ENCODE results near the gene KCNIP1.

Gene KCNIP1

GRCh38 chr5:170642066-170642735 lies 138.4 kb downstream of the KCNIP1 start:
- no peak for DNase-seq (ENCODE audit: low read depth)

- DNase-seq (ENCODE audit: low read depth): no peak
These were observed 139.1 kb downstream of the KCNIP1 start for GRCh38 chr5:170642776-170643436.

DNA sequence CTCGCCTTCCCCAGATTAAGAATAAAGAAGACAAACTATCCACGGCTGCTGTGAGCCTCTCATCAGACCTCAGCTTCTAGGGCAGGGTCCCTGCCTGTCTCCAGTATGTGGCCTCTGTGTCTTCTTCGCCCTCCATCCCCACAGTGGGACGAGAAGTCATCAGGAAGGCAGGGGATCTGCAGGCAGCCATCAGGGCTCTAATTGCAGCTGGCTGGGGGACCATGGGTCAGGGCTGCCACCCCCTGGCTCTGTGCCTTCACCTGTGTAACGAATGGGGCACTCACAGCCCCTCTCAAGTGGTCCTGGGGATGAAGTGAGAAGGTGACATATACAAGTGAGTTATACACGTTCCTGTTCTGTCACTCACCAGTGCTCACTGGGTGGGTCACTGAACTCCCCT lies 139.8 kb downstream of the KCNIP1 start:
- no peak for DNase-seq (ENCODE audit: low read depth)

DNA sequence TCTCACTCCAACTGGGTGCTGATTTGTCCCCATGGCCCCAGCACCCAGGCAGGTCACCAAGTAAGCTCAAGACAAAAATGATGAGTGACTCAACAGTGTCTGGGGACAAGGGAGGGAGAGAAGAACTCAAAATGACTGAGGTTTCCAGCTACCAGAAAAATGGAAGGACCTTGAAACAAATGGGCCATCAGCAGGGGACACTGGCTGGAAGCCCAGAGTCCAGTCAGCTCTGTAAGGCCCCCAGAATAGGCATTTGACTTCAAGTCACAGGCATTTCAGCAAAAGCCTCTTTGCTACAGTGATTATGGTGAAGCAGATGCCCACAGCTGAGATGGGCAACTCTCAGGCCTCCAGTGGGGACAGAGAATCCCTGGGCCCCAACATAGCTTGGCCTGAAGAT lies 140.7 kb downstream of the KCNIP1 start:
- DNase-seq (ENCODE audit: low read depth): no peak

DNA sequence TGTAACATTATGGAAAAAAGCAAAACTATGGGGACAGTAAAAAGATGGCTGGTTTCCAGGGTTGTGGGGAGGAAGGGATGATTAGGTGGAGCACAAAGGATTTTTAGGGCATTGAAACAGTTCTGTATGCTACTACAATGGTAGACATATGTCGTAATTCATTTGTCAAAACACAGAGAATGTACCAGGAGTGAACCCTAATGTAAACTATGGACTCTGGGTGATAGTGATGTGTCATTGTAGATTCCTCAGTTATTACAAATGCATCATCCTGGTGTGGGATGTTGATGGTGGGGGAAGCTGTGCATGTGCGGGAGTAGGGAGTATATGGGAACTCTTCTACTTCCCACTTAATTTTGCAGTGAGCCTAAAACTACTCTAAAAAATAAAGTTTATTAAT lies 144.7 kb downstream of the KCNIP1 start:
- DNase-seq (ENCODE audit: low read depth): no peak

- DNase-seq (ENCODE audit: low read depth): no peak
These were observed 147.0 kb downstream of the KCNIP1 start for GRCh38 chr5:170650850-170651249.

DNA sequence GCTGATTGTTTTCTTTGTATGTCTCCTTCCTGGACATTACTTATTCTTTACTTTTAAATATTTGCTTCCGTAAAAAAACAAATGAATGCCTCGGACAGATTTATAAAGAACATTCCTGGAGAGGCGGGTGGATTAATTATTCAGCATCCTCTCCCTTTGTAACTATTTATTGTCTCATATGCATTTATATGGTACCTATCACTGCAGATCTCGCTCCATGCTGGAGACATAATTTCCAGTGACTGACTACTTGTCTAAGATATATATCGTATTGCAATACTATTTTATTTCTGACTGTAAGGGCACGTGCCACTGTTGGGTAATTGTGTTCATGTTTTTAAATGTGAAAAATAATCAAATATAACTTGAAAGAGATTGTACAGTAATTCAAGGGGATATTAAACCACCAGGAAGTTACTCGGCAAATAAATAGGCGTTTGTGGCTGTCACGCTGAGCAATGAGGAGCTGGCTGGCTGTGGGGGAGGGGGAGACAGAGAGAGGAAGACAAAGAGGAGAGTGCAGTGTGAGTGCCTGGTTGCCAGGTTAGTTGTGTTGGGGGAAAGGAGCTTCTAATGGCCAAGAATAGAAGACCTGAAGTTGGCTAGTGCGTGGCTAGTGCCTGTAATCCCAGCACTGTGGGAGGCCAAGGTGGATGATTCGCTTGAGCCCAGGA lies 147.9 kb downstream of the KCNIP1 start:
- no peak for DNase-seq (ENCODE audit: low read depth)

DNA sequence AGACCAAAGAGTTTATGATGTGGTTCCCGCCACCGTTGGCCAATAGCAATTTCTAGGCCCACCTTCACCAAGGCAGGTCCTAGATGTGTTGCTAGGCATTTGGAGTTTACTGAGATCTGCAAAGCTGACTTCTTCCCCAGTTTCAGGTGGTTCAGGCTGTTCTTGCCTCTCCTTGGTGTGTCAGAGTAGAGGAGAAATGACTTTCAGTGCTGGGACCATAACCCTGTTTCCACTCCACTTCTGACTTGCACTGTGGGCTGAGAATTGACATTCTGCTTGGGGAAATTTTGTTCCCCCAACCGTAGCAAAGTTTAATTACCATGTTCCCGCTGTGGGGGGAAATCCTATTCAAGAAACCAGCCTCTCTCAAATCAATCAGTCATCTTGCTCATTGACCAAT lies 151.7 kb downstream of the KCNIP1 start:
- DNase-seq (ENCODE audit: low read depth): no peak

DNA sequence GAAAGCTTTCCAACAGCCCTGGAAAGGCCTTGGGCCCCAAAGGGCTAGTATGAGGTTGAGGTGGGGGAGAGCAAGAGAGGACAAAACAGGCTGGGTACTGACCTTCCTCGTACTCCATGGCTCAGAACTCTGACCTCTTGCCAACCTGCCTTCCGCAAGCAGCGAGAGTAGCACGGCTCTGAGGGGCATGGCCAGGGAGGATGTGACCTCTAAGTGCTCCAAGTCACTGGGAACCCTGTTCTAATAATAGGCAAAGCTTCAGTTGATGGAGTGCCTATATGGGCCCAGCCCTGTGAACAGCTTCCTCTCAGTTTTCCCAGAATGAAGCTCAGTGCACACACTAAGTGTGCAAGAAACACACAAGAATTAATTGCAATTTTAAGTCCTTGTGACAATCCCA lies 152.1 kb downstream of the KCNIP1 start:
- no peak for DNase-seq (ENCODE audit: low read depth)

DNA sequence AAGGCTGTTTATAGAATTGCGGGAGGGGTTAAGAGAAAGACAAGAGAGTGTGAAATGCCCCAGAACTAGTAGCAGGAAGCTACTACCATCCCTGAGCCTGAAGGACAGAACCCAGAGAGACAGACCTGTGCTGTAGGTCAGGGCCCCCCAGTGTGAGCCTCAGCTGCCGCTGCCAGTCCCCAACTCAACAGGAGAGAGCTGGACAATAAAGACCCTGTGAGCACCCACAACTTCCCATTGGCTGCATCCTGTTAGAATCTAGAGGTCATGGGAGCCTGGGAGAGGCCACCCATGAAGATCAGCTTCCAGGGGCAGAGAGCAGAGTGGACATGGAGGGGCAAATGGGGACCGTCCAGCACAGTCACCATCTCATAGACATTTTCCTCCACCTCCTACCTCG lies 152.5 kb downstream of the KCNIP1 start:
- DNase-seq (ENCODE audit: low read depth): no peak

DNA sequence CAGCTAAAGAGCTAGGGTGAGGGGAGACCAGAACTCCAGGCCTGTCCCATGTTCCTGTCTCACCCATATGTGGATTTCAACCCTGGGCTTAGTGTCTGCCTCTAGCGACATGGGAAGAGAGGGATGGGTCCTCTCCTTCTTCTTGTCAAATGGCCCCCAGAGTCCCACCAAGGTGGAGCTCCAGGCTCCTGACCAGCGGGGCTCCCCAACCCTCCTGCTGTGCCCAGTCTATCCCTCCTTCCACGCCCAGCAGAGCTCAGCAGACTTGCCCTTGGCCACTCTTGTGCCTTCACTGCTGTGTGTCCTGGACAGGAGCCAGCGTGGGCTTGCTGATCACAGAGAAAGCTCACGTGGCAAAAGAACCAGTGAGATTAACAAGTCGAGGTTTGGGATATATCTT lies 156.7 kb downstream of the KCNIP1 start:
- DNase-seq (ENCODE audit: low read depth): no peak

GRCh38 chr5:170662966-170663365 lies 159.1 kb downstream of the KCNIP1 start:
- no peak for DNase-seq (ENCODE audit: low read depth)

GRCh38 chr5:170678811-170679210 lies 175.0 kb downstream of the KCNIP1 start:
- DNase-seq (ENCODE audit: low read depth): no peak

DNA sequence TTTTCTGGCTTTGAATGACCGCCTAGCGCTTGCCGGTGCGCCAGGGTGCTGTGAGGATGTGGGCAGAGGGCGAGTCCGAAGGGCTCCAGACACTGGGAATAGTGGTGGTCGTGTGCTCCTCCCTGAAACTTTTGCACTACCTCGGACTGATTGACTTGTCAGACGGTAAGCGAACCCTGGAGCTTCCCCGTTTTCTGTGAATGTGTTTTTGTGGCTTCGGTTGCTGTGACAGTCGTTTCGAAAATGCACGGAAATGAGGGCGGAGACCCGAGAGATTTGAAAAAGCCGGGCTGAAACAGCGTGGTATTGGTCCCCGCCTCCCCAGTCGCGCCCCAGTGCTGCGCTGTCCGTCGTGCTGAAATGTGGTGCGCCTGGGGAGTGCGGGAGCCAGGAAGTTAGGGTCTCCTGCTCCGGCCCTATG lies 177.2 kb downstream of the KCNIP1 start:
- no peak for DNase-seq (ENCODE audit: low read depth)

DNA sequence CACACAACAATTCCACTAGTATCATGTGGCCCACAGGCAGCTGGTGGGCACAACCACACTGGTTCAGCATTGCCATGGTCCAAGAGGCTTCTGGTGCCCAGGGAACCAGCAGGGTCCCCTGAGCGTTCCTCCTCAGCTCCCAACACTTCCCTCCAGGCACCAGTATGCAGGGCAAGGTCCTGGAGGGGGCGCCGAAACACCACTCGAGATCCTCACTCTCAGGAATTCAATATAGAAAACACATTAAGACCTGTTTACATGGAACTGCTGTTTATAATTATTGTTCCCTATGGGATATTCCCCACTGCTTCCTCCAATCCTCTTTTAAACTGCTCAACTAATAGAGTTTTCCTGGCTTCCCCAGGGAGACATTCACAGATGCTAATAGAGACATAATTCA lies 187.8 kb downstream of the KCNIP1 start:
- DNase-seq (ENCODE audit: low read depth): no peak

DNA sequence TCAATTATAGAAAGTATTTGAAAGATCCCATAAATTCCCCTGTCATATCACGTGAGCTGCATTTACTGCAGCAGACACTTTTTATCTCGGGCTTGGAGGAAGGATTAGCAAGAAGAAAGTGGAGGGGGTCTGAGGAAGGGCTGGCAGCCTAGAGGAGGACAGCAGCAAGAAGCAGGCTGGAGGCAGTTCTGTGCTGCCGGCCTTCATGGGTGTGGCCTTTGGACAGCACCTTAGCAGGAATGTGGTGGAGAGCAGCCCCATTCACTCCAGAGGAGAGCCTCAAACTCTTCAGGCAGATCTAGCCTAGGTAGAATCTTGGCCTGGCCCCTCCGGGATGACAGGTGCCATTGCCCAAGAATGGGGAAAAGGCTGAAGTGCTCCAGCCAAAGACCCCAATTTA lies 189.9 kb downstream of the KCNIP1 start:
- DNase-seq (ENCODE audit: low read depth): no peak

- no peak for DNase-seq (ENCODE audit: low read depth)
These were observed 191.1 kb downstream of the KCNIP1 start for GRCh38 chr5:170694911-170695310.

DNA sequence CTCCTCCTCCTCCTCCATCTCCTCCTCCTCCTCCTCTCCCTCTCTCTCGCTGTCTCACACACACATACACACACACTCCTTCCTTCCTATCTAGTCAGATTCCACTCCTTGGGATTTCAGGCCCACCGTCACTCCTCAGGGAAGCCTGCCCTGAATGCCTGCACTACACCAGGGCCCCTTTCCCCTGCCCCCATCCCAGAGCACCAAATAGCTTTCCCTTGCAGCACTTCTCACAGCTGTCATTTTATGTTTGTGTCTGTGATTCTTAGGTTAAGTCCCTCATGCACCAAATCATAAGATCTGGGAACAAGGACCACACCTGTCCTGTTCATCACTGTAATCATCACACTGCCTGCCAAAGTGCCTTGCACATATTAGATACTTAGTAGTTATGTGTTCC lies 193.2 kb downstream of the KCNIP1 start:
- no peak for DNase-seq (ENCODE audit: low read depth)

DNA sequence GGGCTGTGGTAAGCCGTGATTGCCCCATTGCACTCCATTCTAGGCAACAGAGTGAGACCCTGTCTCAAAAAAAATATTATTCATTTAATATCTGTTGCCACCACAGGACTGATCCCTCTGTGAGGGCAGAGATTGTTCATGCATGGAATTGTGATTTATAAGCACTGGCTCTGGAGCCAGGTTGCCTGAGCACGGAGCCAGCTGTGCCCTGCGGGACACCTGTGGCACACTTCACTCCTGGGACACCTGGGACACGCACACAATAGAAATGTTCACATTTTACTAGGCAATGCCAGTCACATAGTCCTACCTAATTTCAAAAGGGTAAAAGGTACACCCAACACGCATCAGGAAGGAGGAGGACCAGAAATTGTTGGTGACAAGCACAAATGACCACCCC lies 196.7 kb downstream of the KCNIP1 start:
- no peak for DNase-seq (ENCODE audit: low read depth)

GRCh38 chr5:170701334-170701733 lies 197.5 kb downstream of the KCNIP1 start:
- DNase-seq (ENCODE audit: low read depth): no peak

DNA sequence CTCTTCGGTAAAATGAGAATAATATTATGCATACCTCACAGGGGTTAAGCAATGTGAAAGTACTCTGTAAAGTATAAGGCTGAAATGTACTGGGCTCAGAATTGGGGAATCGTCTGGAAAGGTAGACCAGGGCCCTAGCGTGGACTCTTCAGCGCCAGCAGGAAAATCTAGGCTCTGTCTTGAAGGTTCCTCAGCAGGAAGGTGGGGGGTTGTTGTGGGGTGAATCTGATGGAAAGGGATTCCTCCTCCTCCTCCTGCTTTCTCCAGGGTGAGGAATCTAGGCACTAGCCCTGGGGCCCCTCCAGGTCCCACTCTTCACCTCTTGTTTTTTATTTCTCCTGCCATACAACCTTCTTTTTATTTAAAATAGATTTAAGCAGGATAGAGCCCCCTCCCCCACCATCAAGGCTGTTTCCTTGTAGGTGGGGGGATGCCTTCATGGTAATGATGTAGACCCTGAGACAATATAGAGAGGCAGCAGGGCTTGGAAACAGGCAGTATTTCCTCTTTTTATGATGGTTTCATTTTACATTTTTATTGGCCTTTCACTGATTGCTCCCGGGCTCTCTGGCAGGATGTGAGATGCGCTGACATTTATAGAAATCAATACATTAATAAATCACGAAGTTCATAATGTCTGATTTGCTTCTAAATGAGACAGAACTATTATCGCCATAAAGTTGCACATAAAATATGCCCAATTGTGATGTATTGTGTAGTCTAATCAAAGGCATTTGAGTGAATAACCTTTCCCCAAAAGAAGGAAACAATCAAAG lies 200.8 kb downstream of the KCNIP1 start:
- no peak for DNase-seq (ENCODE audit: low read depth)

GRCh38 chr5:170709640-170710039 lies 205.8 kb downstream of the KCNIP1 start:
- DNase-seq (ENCODE audit: low read depth): no peak

DNA sequence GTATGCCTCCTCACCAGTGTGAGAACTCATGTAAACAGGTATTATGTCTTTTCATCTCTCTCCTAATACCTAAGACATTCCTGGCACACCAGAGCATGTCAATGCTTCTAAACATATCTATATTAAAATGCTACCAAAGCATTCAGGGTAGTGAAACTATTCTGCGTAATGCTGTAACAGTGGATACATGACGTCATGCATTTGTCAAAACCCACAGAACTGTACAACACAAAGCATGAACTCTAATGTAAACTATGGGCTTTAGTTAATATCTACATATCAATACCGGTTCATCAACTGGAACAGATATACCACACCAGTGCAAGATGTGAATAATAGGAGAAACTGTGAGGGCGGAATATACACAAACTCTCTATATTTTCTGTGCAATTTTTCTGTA lies 207.5 kb downstream of the KCNIP1 start:
- no peak for DNase-seq (ENCODE audit: low read depth)
